Panc1 (cell line): ENCODE results near the gene LINGO4. TPM values are rescaled to one million over a fixed set of nuclear protein-coding genes. Genes with fewer than 3 reads are reported as not detected.

Experiments used
- ATAC-seq: fragments of 200-7000 bp; cut with Tn5 transposase; 2 replicates; pipeline ENCODE4 v1.9.1; 2020; ENCODE audit warnings: mild to moderate bottlenecking, moderate library complexity
- BruUV-seq: library from RNA; stranded (reverse); fragments of 400-500 nt; replicated peaks from 2 replicates; lab custom pipeline; 2021; lab: Mats Ljungman, UMichigan
- CTCF ChIA-PET: fragments of 300-600 bp; sonication (Branson Sonifier 250); formaldehyde crosslinking; loops from one replicate; lab custom pipeline; 2022; ENCODE audit warnings: antibody characterized with exemption; lab: Charles Lee
- POLR2A ChIA-PET: fragments of 300-600 bp; sonication (Branson Sonifier 250); formaldehyde crosslinking; loops from one replicate; lab custom pipeline; 2022; ENCODE audit warnings: antibody characterized with exemption; lab: Charles Lee
- DNase-seq: peaks from one replicate; pipeline ENCODE4 v3.0.0-alpha.2; 2010; ENCODE audit warnings: low read depth, low spot score
- H3K27ac ChIP-seq: 2 replicates; pipeline ENCODE4 v1.5.1; 2011; ENCODE audit warnings: mild to moderate bottlenecking, low read length, inconsistent platforms
- H3K27me3 ChIP-seq: fragments of 200-500 bp; sonication (Bioruptor generic); 2 replicates; pipeline ENCODE4 v1.6.0; 2014; ENCODE audit warnings: low read length, inconsistent platforms; ENCODE audit not compliant: control insufficient read depth, insufficient read depth
- H3K36me3 ChIP-seq: fragments of 200-500 bp; sonication (Bioruptor generic); 2 replicates; pipeline ENCODE4 v1.5.1; 2014; ENCODE audit warnings: inconsistent platforms, mild to moderate bottlenecking, low read length, moderate library complexity; ENCODE audit not compliant: control insufficient read depth, insufficient read depth
- H3K4me1 ChIP-seq: 2 replicates; pipeline ENCODE4 v1.5.1; 2011; ENCODE audit warnings: inconsistent platforms, mild to moderate bottlenecking, low read length, moderate library complexity; ENCODE audit not compliant: control insufficient read depth, insufficient read depth
- H3K4me3 ChIP-seq, 2 experiments: 2 replicates each; pipeline ENCODE4 v1.5.1; 2011 to 2012; ENCODE audit warnings: low read depth in 2 of 2, low read length in 2 of 2, mild to moderate bottlenecking in 2 of 2, inconsistent platforms in 1 of 2, moderate library complexity in 1 of 2
- H3K9me3 ChIP-seq: fragments of 200-500 bp; sonication (Bioruptor generic); 2 replicates; pipeline ENCODE4 v1.5.1; 2014; ENCODE audit warnings: low read depth, mild to moderate bottlenecking, inconsistent platforms, low read length, moderate library complexity; ENCODE audit not compliant: control insufficient read depth, insufficient read depth
- POLR2AphosphoS5 ChIP-seq: IDR thresholded peaks from 2 replicates; pipeline ENCODE4 v1.6.1; 2012; ENCODE audit warnings: mild to moderate bottlenecking, low read depth, low read length, moderate library complexity
- SIN3A ChIP-seq: IDR thresholded peaks from 2 replicates; pipeline ENCODE4 v1.6.1; 2012; ENCODE audit warnings: low read depth, mild to moderate bottlenecking, low read length, moderate library complexity, borderline replicate concordance; ENCODE audit not compliant: insufficient read depth
- TCF7L2 ChIP-seq: IDR thresholded peaks from 2 replicates; pipeline ENCODE4 v1.6.1; 2011; ENCODE audit warnings: mild to moderate bottlenecking, low read depth, low read length, inconsistent platforms
- in situ Hi-C: cut with HindIII; loops from 2 replicates; pipeline ENCODE4 v1.10.0; 2016; ENCODE audit warnings: low sequenced_read_pairs, low pct_unique_long_range_greater_than_20kb
- intact Hi-C: fragments of 100-400 bp; cut with micrococcal nuclease; formaldehyde crosslinking; loops from one replicate; pipeline ENCODE4 v1.10.0; 2022; ENCODE audit not compliant: unreplicated experiment
- total RNA-seq: library from RNA; stranded (reverse); gene quantifications from one replicate; pipeline ENCODE4 v1.2.1, GENCODE V29; 2021; ENCODE audit not compliant: unreplicated experiment
- TF ChIP-seq, protein P1 (sequence below), 2 experiments: IDR thresholded peaks; 2 replicates each; pipeline ENCODE4 v1.6.1; 2011 to 2012; ENCODE audit warnings: low read depth in 2 of 2, control low read depth in 1 of 2, low read length in 1 of 2, mild to moderate bottlenecking in 1 of 2, moderate library complexity in 1 of 2; ENCODE audit not compliant: insufficient read depth in 1 of 2
- TF ChIP-seq, protein P2 (sequence below): fragments of 450-650 bp; IDR thresholded peaks from 2 replicates; pipeline ENCODE4 v1.5.1; 2017; ENCODE audit warnings: mild to moderate bottlenecking

Gene LINGO4
- total RNA-seq, 1 experiment from 2014 or later: not detected

DNA sequence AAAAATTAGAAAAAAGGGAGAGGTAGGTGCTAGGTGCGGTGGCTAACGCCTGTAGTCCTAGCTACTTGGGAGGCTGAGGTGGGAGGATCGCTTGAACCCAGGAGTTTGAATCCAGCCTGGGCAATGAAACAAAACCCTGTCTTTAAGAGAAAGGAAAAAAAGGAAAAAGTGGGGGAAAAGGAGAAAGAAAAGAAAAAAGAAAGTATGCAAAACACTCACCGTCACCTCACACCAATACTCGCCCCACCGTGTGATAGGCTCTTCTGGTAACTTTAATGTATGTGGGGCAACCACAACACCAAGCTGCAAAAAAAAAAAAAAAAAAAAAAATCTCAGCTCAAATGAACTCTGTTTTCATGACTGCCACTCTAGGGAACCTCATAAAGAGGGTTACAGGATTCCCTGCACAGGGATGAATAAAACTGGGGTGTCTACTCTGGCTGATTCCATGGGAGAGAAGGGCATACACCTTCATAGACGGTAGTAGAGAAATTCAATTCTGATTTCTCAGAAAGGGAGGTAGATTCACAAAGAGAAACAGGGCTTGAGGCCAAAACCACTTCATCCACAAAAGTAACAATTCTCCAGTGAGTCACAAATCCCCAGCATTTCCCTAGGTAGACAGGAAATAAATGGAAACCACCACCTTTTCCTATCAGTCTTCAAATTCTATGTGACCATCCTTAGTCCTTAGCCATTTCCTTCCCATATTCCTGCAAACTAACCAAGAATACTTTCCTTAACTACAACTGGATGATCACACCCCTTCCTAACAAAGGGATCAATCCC is 44.4 kb downstream of the LINGO4 start:
- ChIA-PET POLR2A (interaction anchor here (0.6 kb wide), 1 partner anchor 38 kb away, joined by 17 read pairs; no protein-coding TSS in a partner anchor), CTCF (no interaction called here)
- DNase-seq: no peak
- TF ChIP-seq, protein P1, sequence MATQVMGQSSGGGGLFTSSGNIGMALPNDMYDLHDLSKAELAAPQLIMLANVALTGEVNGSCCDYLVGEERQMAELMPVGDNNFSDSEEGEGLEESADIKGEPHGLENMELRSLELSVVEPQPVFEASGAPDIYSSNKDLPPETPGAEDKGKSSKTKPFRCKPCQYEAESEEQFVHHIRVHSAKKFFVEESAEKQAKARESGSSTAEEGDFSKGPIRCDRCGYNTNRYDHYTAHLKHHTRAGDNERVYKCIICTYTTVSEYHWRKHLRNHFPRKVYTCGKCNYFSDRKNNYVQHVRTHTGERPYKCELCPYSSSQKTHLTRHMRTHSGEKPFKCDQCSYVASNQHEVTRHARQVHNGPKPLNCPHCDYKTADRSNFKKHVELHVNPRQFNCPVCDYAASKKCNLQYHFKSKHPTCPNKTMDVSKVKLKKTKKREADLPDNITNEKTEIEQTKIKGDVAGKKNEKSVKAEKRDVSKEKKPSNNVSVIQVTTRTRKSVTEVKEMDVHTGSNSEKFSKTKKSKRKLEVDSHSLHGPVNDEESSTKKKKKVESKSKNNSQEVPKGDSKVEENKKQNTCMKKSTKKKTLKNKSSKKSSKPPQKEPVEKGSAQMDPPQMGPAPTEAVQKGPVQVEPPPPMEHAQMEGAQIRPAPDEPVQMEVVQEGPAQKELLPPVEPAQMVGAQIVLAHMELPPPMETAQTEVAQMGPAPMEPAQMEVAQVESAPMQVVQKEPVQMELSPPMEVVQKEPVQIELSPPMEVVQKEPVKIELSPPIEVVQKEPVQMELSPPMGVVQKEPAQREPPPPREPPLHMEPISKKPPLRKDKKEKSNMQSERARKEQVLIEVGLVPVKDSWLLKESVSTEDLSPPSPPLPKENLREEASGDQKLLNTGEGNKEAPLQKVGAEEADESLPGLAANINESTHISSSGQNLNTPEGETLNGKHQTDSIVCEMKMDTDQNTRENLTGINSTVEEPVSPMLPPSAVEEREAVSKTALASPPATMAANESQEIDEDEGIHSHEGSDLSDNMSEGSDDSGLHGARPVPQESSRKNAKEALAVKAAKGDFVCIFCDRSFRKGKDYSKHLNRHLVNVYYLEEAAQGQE (IDR thresholded peaks at IDR 0.05; ENCODE audit: insufficient read depth in 1 of 2, low read depth in 2 of 2, low read length in 1 of 2): no peak
- TF ChIP-seq, protein P2, sequence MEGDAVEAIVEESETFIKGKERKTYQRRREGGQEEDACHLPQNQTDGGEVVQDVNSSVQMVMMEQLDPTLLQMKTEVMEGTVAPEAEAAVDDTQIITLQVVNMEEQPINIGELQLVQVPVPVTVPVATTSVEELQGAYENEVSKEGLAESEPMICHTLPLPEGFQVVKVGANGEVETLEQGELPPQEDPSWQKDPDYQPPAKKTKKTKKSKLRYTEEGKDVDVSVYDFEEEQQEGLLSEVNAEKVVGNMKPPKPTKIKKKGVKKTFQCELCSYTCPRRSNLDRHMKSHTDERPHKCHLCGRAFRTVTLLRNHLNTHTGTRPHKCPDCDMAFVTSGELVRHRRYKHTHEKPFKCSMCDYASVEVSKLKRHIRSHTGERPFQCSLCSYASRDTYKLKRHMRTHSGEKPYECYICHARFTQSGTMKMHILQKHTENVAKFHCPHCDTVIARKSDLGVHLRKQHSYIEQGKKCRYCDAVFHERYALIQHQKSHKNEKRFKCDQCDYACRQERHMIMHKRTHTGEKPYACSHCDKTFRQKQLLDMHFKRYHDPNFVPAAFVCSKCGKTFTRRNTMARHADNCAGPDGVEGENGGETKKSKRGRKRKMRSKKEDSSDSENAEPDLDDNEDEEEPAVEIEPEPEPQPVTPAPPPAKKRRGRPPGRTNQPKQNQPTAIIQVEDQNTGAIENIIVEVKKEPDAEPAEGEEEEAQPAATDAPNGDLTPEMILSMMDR: no peak
- TF ChIP-seq POLR2AphosphoS5 (no peak), TCF7L2 (no peak), SIN3A (no peak)
- ATAC-seq: no peak
- Histone ChIP-seq H3K27me3 (no peaks in the 10 kb centered on the region), H3K4me1 (peaks cover 13% of the 10 kb centered on the region), H3K27ac (no peak overlapping the region), H3K36me3 (peaks cover 22% of the 10 kb centered on the region), H3K4me3 (no peak overlapping the region), H3K9me3 (no peaks in the 10 kb centered on the region)
- BruUV-seq: no TSS peak
- intact Hi-C loops (no loop called here), in situ Hi-C loops (no loop called here)

DNA sequence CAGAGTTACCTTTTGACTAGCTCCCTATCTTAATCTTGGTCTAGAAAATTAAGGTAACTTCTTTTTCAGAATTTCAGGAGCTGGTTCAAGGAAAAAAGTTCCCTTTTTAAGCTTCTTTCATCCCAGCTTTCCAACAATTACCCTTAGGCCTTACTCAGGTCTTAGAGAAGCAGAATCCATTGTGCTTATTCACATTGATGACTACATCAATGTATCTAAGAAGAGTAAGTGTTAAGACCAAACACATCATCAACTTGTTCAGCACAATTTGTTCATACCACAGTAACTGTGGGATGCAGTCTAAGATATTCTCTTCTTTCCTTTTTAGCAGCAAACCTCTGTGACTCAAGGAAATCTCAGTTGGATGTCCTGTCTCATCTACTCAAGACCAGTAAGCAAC is 46.0 kb downstream of the LINGO4 start:
- no TSS peak for BruUV-seq
- DNase-seq (no peak), ATAC-seq (no peak)
- intact Hi-C loops (no loop called here), in situ Hi-C loops (no loop called here)
- Histone ChIP-seq H3K4me3 (no peak overlapping the region), H3K9me3 (no peaks in the 10 kb centered on the region), H3K27ac (no peak overlapping the region), H3K27me3 (no peaks in the 10 kb centered on the region), H3K36me3 (peaks cover 22% of the 10 kb centered on the region), H3K4me1 (peaks cover 10% of the 10 kb centered on the region)
- POLR2A ChIA-PET: interaction anchor here (0.5 kb wide), 1 partner anchor 304 kb away, joined by 4 read pairs; no protein-coding TSS in a partner anchor
- CTCF ChIA-PET: interaction anchor here (1.0 kb wide), 1 partner anchor 432 kb away, joined by 10 read pairs; the partner anchor contains the start of gene PI4KB
- TF ChIP-seq SIN3A: no peak
- TF ChIP-seq POLR2AphosphoS5: no peak
- TF ChIP-seq, protein P2: no peak
- TF ChIP-seq, protein P1 (IDR thresholded peaks at IDR 0.05; ENCODE audit: insufficient read depth in 1 of 2, low read depth in 2 of 2, low read length in 1 of 2): no peak
- TF ChIP-seq TCF7L2: no peak
